ENCODE measurements around the gene ADIPOR2. TPM values are rescaled to one million over a fixed set of nuclear protein-coding genes. Genes with fewer than 3 reads are reported as not detected.

Gene ADIPOR2
- total RNA-seq, 1 experiment from 2014 or later = 26.3 TPM

- DNase-seq (ENCODE audit: low read depth) = no peak
Measured at GRCh38 chr12:1797991-1798640, 107.2 kb downstream of the ADIPOR2 start.

DNA sequence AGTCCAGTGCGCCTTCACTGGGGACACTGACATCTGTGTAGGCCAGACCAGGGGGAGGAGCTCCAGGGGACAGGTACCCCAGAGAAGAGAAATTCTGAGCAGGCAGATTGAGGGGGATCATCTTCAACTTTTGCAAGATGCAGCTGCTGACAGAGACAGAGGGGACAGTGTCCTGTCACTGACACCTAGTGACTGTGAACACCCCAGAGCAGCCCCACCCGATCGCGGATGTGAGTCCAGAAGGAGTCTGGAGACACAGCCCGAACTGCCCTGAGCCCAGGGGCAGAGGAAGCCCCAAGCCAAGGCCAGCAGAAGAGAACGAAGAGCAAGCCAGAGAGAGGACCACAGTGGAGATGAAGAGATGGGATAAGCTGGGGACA is 107.8 kb downstream of the ADIPOR2 start:
- no peak for DNase-seq (ENCODE audit: low read depth)

DNA sequence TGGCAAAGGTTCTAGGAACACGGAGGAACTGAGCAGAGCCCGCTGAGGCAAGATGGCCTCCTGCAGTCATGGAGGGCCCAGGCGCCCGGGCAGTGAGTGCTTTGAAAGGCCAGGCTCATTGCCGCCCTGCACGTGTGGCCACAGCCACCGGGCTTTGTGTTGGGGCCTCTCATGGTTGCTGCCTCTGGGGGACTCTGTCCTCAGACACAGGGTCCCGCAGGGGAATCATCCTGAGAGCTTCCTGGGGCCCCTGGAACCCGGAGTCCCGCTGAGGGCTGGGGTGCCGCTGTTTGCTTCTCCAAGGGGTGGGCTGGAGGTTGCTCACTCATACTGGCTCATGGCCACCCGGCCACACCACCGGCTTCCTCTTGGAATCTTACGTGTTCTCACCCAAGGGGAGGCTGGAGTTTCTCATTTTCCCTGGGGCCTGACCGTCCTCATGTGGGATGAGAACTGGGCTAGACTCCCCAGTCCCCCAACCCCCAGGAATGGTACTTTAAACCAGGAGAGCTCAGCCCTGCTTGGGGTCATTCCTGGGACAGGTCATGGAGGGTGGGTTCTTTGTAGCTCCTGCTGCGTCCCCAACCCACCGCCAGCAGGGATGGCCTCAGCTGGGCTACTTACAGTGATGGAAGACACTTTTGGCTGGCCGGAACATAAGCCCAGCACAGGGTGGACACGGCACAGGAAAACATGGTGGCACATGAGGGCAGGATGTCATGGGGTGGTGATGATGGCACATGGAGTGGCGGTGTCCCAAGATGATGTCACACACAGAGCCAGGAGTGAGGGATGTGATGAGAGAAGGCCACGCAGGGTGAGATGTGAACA is 108.4 kb downstream of the ADIPOR2 start:
- DNase-seq (ENCODE audit: low read depth) = no peak

DNA sequence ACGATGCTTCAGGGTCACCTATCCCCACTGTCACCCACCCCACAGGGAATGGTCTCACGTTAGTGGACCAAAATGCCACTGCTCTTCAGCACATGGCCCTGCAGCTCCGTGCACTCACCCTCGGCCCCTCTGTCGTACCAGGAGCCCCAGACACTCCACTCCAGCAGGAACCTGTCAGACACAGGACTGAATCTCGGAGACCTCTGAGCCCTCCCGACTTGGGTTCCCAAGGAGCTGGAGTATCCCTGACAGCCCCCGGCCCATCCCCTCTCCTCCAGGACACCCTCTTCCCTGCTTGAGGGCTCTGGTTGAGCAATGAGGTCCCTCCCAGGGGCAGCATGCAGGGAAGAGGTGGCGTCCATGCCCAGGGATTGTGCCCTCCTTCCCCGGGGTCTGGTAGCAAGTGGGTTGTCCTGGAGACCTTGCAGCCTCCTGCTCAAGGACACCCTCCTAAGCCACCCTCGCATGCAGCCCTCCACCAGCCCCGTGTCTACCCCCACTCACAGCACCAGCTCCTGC is 109.1 kb downstream of the ADIPOR2 start:
- no peak for DNase-seq (ENCODE audit: low read depth)

DNA sequence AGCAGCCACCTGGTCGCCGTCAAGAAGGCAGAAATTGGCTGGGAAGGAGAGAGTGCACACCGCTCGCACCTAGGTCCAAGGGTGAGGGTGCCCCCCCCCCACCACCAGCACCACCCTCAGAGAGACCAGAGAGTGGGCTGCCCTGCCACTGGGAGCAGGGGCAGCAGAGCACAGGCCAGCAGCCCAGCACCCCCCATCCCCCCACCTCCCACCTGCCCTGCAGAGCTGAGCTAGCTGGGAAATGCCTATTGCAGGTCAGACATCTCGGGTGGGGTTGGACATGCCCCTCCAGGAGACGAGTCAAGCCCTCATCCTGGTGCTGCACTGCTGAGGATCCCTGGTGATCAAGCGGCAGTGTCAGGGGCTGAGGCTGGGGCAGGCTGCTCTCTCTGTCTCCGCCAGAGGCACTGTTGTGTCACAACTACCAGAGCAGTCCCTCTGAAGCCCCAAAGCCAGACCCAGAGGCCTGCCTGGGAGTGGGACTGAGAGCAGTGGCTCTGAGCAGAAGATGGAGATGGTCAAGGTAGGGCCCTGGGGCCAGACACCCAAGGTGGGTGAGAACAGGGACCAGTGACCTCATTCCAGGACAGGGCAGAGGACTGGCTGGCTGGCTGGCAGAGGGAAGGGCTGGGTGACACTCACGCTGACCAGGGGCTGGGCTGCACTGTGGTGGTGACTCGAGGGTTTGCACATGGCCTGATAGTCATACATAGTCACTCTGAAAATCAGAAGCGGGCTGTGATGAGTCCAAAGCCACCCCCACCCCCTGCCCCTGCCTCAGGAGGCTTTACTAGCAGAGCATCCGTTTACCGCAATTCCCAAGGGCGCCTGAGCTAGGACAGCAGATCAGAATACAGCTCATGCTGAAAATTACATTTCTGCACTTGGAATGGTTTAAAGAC is 109.8 kb downstream of the ADIPOR2 start:
- peak; percentile 43 for DNase-seq (ENCODE audit: low read depth)

DNA sequence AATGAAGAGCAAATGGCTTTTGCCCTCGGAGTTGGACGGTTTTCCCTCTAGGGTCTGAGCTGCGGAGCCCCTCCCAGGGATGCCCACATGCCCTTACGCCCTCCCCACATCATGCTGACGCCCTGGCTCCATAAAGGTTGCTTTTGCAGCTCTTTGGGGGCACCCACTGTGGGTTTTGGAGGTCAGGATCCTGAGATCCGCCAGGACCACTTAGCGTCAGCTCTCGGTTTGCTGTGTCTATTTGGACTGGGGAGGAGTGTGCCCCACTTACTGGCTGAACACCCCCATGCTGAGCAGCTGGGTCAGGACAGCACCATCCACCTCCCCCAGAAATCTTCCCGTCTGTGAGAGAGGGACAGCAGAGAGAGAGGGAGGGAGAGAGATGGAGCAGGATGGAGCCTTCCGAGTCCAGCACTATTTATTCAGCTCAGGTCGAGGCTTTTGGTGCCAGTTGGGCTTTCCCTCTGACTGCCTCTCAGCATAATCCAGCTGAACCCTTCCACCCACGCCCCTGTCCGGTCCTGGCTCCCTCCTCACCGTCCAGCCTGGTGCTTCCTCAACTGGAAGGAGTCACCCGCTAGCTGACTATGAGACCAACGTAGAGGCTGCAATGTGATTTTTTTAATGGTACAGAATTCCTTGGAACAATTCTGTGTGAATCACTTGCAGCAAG is 110.6 kb downstream of the ADIPOR2 start:
- DNase-seq (ENCODE audit: low read depth) = no peak

GRCh38 chr12:1803736-1804135 is 112.9 kb downstream of the ADIPOR2 start:
- DNase-seq (ENCODE audit: low read depth) = no peak

GRCh38 chr12:1804545-1805332 is 113.9 kb downstream of the ADIPOR2 start:
- DNase-seq (ENCODE audit: low read depth) = peak; percentile 82

- no peak for DNase-seq (ENCODE audit: low read depth)
Measured at GRCh38 chr12:1805441-1806081, 114.7 kb downstream of the ADIPOR2 start.

DNA sequence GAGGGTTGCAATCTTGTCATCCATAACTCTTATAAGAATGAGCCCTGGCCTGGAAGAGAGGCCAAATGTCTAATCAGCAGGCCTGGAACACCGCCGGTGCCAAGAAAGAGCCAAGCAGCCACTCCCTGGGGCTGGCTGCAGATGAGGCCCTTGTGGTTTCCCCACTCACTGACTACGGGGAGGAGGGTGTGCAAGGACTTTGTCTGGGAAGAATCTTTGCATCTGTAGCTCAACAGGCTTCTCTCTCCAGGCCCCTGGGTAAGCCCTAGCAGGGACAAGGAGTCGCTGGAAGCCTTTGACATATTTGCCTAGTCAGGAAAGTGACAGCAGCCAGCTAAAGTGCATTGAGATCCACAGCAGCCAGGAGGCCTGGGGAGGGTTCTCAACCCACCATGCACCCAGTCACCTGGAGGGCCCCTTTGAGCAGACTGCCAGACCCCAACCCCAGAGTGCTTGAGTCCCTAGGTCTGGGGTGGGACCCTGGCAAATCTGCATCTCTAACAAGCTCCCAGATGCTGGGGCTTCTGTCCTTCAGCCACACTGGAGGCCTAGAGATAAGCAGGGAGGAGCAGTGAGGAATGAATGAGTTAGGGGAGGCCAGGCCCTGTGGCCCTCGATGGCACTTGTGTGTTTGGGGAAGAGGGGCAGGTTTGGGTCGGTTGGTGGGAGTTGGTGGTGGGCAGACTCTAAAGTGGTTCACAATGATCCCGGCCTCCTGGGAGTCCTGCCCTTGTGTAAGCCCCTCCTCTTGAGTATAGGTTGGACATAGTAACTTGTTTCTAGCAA is 115.6 kb downstream of the ADIPOR2 start:
- no peak for DNase-seq (ENCODE audit: low read depth)

DNA sequence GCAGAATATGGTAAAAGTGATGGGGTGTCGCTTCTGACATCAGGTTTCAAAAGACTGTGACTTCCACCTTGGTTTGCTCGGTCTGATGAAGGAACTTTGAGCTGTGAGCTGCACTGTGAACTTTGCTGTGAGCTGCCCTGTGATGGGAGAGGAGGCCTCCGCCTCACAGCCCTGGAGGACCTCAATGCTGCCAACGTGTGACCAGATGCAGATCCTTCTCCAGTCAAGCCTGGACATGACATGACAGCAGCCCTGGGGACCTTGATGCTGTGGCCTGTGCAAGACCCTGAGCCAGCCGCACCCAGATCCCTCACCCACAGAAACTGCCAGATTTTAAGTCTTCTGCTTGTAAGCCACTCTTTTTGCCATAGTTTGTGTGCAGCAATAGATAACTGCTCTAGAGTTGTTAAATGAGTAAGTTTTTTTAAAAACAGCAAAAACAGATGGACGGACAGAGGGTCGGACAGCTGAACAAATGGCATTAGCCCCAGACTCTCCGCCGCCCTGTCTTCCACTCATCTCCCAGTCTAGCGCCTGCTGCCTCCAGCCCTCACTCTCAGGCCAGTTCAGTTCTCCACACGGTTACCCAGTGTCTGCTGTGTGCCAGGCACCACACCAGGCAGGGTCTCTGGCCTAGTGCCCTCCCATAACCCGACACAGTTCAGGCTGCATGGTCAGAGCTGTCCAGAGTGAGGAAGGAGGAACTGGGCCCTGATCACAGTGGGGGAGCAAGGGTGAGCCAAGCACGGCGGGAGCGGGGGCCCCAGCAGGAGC is 116.4 kb downstream of the ADIPOR2 start:
- no peak for DNase-seq (ENCODE audit: low read depth)

- DNase-seq (ENCODE audit: low read depth) = no peak
Measured at GRCh38 chr12:1808036-1808797, 117.3 kb downstream of the ADIPOR2 start.

DNA sequence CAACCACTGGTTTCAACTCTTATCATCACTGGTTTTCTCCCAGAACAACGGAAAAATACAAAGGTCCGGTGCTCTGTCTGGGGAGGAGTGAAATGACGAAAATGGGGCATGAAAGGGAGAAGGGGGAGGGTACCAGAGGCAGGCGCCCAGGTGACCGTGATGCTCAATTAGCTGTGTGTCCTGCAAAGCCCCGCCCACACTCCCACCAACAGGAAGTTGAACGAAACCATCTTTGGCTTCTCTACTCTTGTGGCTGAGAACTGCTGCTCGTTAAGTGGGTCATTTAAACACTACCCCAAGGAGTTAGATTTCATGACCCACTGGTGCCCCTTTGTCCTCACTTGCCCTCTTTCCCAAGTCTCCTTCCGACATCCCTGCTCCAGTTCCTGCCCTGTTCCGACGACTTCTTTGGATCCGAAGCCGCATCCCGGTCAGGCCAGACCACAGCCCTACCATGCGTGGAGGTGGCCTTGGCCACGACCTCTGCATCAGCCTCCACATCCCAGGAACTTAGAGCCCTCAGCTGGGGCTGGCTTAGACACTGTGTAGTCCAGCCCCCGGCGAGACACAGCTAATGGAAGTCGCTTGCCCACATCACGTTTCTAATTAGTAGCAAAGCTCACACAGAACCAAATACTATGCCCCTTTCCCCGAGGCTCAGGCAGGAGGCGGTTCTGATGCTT is 118.1 kb downstream of the ADIPOR2 start:
- DNase-seq (ENCODE audit: low read depth) = no peak

GRCh38 chr12:1809591-1810190 is 118.8 kb downstream of the ADIPOR2 start:
- DNase-seq (ENCODE audit: low read depth) = no peak

GRCh38 chr12:1810201-1810930 is 119.5 kb downstream of the ADIPOR2 start:
- no peak for DNase-seq (ENCODE audit: low read depth)

- DNase-seq (ENCODE audit: low read depth) = no peak
Measured at GRCh38 chr12:1810931-1811280, 120.0 kb downstream of the ADIPOR2 start.
